Body of pancreas (tissue), 4 donors: ENCODE measurements around the gene RFTN1. TPM values are rescaled to one million over a fixed set of nuclear protein-coding genes. Genes with fewer than 3 reads are reported as not detected.

Experiments
- ATAC-seq: fragments of 150-250 bp; one replicate; pipeline ENCODE4 v1.9.1; 2016
- DNase-seq, 4 donors: peaks; one replicate each; pipeline ENCODE4 v3.0.0-alpha.2; 2019
- H3K27ac ChIP-seq, 4 donors: fragments of 200-600 bp; sonication (generic); 1 replicate in 3 of 4; 2 replicates in 1 of 4; pipeline versions ENCODE4 v1.5.1 to v1.6.1; 2016 to 2019; ENCODE audit warnings: mild to moderate bottlenecking in 1 of 4, mixed read lengths in 1 of 4, moderate library complexity in 1 of 4
- H3K27me3 ChIP-seq, 2 donors: fragments of 200-600 bp; sonication (generic); one replicate each; pipeline ENCODE4 v1.6.0; 2016; ENCODE audit warnings: mild to moderate bottlenecking in 1 of 2
- H3K36me3 ChIP-seq, 2 donors: fragments of 200-600 bp; sonication (generic); replicated peaks in 1 of 2; 2 replicates each; pipeline ENCODE4 v1.5.1; 2016; ENCODE audit warnings: low read depth in 2 of 2; ENCODE audit not compliant: insufficient read depth in 1 of 2
- H3K4me1 ChIP-seq: fragments of 200-600 bp; sonication (generic); one replicate; pipeline ENCODE4 v1.6.0; 2016
- H3K4me3 ChIP-seq, 2 donors: fragments of 200-600 bp; sonication (generic); 1 replicate in 1 of 2; 2 replicates in 1 of 2; pipeline ENCODE4 v1.5.1; 2016 to 2019
- H3K9me3 ChIP-seq, 3 donors: fragments of 200-600 bp; sonication (generic); 1 replicate in 2 of 3; 2 replicates in 1 of 3; pipeline ENCODE4 v1.5.1; 2016
- CTCF ChIP-seq, 7 experiments: fragments of 450-650 bp in 4 of 7; fragments of 200-600 bp in 3 of 7; sonication (generic) in 3 of 7; IDR thresholded peaks; one replicate each; pipeline ENCODE4 v1.5.1; 2016 to 2019; ENCODE audit warnings: antibody characterized with exemption in 7 of 7
- POLR2A ChIP-seq, 3 donors: fragments of 450-650 bp; IDR thresholded peaks; one replicate each; pipeline ENCODE4 v1.6.1; 2016; ENCODE audit warnings: antibody characterized with exemption in 3 of 3, mild to moderate bottlenecking in 2 of 3
- WGBS, 2 donors: methylation state at CpG; one replicate each; pipeline ENCODE4 v1.1.5; 2017; 5-methylcytosine and 5-hydroxymethylcytosine counted together
- intact Hi-C: fragments of 100-400 bp; cut with DNase I; formaldehyde crosslinking; loops from one replicate; pipeline ENCODE4 v1.15.1; 2023
- total RNA-seq, 2 donors: library from RNA; depleted of rRNA; stranded (reverse); fragments of >200 nt; gene quantifications; one replicate each; pipeline ENCODE4 v1.1.0, GENCODE V29; 2016

RFTN1 gene
- total RNA-seq, 2 donors from 2014 or later = 6.5 to 28.0 TPM

- intact Hi-C loops = no loop called here
- H3K36me3 ChIP-seq = no peaks in the 10 kb centered on the region
- H3K27me3 ChIP-seq = no peaks in the 10 kb centered on the region
- no peaks in the 10 kb centered on the region for H3K9me3 ChIP-seq
- no peaks in the 10 kb centered on the region for H3K4me1 ChIP-seq
- H3K4me3 ChIP-seq = no peak overlapping the region
- 75 to 77% methylated on average over 13 of the region's 13 CpGs for WGBS, 2 donors
- ATAC-seq = no peak
- DNase-seq = no peak
- no peak for TF ChIP-seq CTCF (IDR thresholded peaks at IDR 0.05)
- no peak for TF ChIP-seq POLR2A (IDR thresholded peaks at IDR 0.05)
- no peak overlapping the region for H3K27ac ChIP-seq
Measured at GRCh38 chr3:16439848-16440708, 73.4 kb downstream of the RFTN1 start.

- no peak for DNase-seq
- Histone ChIP-seq H3K4me3 (no peak overlapping the region), H3K27ac (no peak overlapping the region), H3K27me3 (no peaks in the 10 kb centered on the region), H3K36me3 (no peaks in the 10 kb centered on the region), H3K9me3 (no peaks in the 10 kb centered on the region), H3K4me1 (no peaks in the 10 kb centered on the region)
- 73 to 77% methylated on average over 4 of the region's 4 CpGs for WGBS, 2 donors
- no peak for TF ChIP-seq CTCF (IDR thresholded peaks at IDR 0.05)
- no peak for TF ChIP-seq POLR2A (IDR thresholded peaks at IDR 0.05)
- ATAC-seq = no peak
- intact Hi-C loops = no loop called here
Measured at GRCh38 chr3:16439163-16439847, 74.2 kb downstream of the RFTN1 start.

GRCh38 chr3:16437640-16438039 lies 75.9 kb downstream of the RFTN1 start:
- Histone ChIP-seq H3K4me3 (no peak overlapping the region), H3K36me3 (no peaks in the 10 kb centered on the region), H3K4me1 (no peaks in the 10 kb centered on the region), H3K27ac (no peak overlapping the region), H3K9me3 (no peaks in the 10 kb centered on the region), H3K27me3 (no peaks in the 10 kb centered on the region)
- ATAC-seq (no peak), DNase-seq (no peak)
- WGBS, 2 donors = 69 to 73% methylated on average over 5 of the region's 5 CpGs
- no peak for TF ChIP-seq CTCF (IDR thresholded peaks at IDR 0.05)
- TF ChIP-seq POLR2A (IDR thresholded peaks at IDR 0.05) = no peak
- intact Hi-C loops = no loop called here

- DNase-seq = no peak
- TF ChIP-seq POLR2A (IDR thresholded peaks at IDR 0.05) = no peak
- TF ChIP-seq CTCF (IDR thresholded peaks at IDR 0.05) = no peak
- 82 to 89% methylated on average over 12 to 13 of the region's 13 CpGs for WGBS, 2 donors
- no peaks in the 10 kb centered on the region for H3K27me3 ChIP-seq
- no peaks in the 10 kb centered on the region for H3K9me3 ChIP-seq
- H3K4me3 ChIP-seq = no peak overlapping the region
- H3K36me3 ChIP-seq = no peaks in the 10 kb centered on the region
- H3K27ac ChIP-seq = no peak overlapping the region
- no peaks in the 10 kb centered on the region for H3K4me1 ChIP-seq
- no peak for ATAC-seq
- intact Hi-C loops = no loop called here
Measured at GRCh38 chr3:16433701-16434151, 79.8 kb downstream of the RFTN1 start.
